Measurements from ENCODE around the gene MLLT6. TPM values are rescaled to one million over a fixed set of nuclear protein-coding genes. Genes with fewer than 3 reads are reported as not detected.

The MLLT6 gene
- total and polyA plus RNA-seq, 2 of the 13 experiments (the other 11 are each of a cell fraction or from before 2014, with no cell fraction given): 50.7 to 69.5 TPM

DNA sequence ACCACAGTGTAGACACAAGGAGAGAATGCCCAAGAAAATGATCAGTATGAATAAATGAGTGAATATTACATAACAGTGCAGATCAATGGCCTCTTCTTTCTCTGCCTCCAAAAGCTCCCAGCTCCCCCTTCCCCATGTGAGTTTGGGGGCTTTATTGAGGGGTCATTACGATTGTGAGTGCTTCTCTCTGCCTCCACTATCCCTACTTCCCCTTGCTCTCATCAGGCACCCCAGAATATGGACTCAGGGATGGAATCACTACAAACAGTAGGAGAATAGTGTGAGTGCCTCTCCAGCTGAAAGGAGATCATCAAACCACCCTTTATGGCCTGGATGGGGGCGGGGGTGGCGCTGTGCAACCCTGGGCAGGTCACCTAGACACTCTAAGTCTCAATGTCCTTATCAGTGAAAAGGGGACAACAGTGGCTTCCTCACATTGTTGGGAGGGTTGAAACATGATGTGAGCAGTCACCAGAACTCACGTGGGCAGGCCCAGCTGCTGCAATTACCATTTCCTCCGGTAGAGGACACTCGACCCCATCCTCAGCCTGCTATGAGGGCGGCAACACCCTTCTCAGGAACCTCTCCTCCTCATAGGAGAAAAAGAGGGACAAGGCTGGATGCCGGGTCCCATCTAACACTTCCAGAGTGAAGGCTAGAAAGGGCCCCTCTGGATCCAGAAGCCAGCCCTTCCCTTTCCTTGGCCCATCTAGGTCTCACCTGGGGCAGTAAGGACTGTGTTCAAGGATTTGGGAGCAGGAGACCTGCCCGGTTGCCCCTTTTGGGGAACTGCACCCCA, 28.2 kb upstream of the MLLT6 start (continued):
- TF ChIP-seq, protein P1, sequence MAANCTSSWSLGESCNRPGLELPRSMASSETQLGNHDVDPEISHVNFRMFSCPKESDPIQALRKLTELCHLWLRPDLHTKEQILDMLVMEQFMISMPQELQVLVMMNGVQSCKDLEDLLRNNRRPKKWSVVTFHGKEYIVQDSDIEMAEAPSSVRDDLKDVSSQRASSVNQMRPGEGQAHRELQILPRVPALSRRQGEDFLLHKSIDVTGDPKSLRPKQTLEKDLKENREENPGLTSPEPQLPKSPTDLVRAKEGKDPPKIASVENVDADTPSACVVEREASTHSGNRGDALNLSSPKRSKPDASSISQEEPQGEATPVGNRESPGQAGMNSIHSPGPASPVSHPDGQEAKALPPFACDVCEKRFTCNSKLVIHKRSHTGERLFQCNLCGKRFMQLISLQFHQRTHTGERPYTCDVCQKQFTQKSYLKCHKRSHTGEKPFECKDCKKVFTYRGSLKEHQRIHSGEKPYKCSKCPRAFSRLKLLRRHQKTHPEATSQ (CRISPR knock-in tag; IDR thresholded peaks at IDR 0.05; ENCODE audit: borderline replicate concordance): no peak
- TF ChIP-seq ZSCAN20 (CRISPR knock-in tag; IDR thresholded peaks at IDR 0.05; ENCODE audit: borderline replicate concordance): no peak
- TF ChIP-seq, protein P2, sequence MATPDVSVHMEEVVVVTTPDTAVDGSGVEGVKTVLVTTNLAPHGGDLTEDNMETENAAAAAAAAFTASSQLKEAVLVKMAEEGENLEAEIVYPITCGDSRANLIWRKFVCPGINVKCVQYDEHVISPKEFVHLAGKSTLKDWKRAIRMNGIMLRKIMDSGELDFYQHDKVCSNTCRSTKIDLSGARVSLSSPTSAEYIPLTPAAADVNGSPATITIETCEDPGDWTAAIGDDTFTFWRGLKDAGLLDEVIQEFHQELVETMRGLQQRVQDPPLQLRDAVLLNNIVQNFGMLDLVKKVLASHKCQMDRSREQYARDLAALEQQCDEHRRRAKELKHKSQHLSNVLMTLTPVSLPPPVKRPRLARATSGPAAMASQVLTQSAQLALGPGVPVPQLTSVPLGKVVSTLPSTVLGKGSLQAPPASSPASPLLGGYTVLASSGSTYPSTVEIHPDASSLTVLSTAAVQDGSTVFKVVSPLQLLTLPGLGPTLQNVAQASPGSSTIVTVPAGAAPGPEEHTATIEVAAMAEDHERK (CRISPR knock-in tag; IDR thresholded peaks at IDR 0.05; ENCODE audit: low read depth): no peak
- TF ChIP-seq NKX3-1 (CRISPR knock-in tag; IDR thresholded peaks at IDR 0.05): no peak
- TF ChIP-seq, protein P3, sequence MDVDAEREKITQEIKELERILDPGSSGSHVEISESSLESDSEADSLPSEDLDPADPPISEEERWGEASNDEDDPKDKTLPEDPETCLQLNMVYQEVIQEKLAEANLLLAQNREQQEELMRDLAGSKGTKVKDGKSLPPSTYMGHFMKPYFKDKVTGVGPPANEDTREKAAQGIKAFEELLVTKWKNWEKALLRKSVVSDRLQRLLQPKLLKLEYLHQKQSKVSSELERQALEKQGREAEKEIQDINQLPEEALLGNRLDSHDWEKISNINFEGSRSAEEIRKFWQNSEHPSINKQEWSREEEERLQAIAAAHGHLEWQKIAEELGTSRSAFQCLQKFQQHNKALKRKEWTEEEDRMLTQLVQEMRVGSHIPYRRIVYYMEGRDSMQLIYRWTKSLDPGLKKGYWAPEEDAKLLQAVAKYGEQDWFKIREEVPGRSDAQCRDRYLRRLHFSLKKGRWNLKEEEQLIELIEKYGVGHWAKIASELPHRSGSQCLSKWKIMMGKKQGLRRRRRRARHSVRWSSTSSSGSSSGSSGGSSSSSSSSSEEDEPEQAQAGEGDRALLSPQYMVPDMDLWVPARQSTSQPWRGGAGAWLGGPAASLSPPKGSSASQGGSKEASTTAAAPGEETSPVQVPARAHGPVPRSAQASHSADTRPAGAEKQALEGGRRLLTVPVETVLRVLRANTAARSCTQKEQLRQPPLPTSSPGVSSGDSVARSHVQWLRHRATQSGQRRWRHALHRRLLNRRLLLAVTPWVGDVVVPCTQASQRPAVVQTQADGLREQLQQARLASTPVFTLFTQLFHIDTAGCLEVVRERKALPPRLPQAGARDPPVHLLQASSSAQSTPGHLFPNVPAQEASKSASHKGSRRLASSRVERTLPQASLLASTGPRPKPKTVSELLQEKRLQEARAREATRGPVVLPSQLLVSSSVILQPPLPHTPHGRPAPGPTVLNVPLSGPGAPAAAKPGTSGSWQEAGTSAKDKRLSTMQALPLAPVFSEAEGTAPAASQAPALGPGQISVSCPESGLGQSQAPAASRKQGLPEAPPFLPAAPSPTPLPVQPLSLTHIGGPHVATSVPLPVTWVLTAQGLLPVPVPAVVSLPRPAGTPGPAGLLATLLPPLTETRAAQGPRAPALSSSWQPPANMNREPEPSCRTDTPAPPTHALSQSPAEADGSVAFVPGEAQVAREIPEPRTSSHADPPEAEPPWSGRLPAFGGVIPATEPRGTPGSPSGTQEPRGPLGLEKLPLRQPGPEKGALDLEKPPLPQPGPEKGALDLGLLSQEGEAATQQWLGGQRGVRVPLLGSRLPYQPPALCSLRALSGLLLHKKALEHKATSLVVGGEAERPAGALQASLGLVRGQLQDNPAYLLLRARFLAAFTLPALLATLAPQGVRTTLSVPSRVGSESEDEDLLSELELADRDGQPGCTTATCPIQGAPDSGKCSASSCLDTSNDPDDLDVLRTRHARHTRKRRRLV (CRISPR knock-in tag; IDR thresholded peaks at IDR 0.05): no peak
- TF ChIP-seq, protein P4, sequence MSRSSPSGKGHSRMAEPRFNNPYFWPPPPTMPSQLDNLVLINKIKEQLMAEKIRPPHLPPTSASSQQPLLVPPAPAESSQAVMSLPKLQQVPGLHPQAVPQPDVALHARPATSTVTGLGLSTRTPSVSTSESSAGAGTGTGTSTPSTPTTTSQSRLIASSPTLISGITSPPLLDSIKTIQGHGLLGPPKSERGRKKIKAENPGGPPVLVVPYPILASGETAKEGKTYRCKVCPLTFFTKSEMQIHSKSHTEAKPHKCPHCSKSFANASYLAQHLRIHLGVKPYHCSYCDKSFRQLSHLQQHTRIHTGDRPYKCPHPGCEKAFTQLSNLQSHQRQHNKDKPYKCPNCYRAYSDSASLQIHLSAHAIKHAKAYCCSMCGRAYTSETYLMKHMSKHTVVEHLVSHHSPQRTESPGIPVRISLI (CRISPR knock-in tag; IDR thresholded peaks at IDR 0.05; ENCODE audit: borderline replicate concordance): no peak; the same call in 1 of the 2 replicates
- TF ChIP-seq ZSCAN29 (CRISPR knock-in tag; conservative IDR thresholded peaks at IDR 0.05): no peak
- TF ChIP-seq TBX2 (CRISPR knock-in tag; IDR thresholded peaks at IDR 0.05; ENCODE audit: borderline replicate concordance): peak; percentile 60; the same call in 1 of the 2 replicates
- no peak for TF ChIP-seq ZNF713 (CRISPR knock-in tag; IDR thresholded peaks at IDR 0.05)
- TF ChIP-seq RNF2 (conservative IDR thresholded peaks at IDR 0.05; ENCODE audit: low read depth): no peak
- TF ChIP-seq, protein P5, sequence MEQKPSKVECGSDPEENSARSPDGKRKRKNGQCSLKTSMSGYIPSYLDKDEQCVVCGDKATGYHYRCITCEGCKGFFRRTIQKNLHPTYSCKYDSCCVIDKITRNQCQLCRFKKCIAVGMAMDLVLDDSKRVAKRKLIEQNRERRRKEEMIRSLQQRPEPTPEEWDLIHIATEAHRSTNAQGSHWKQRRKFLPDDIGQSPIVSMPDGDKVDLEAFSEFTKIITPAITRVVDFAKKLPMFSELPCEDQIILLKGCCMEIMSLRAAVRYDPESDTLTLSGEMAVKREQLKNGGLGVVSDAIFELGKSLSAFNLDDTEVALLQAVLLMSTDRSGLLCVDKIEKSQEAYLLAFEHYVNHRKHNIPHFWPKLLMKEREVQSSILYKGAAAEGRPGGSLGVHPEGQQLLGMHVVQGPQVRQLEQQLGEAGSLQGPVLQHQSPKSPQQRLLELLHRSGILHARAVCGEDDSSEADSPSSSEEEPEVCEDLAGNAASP (CRISPR knock-in tag; IDR thresholded peaks at IDR 0.05; ENCODE audit: borderline replicate concordance): peak; percentile 79
- TF ChIP-seq, protein P6, sequence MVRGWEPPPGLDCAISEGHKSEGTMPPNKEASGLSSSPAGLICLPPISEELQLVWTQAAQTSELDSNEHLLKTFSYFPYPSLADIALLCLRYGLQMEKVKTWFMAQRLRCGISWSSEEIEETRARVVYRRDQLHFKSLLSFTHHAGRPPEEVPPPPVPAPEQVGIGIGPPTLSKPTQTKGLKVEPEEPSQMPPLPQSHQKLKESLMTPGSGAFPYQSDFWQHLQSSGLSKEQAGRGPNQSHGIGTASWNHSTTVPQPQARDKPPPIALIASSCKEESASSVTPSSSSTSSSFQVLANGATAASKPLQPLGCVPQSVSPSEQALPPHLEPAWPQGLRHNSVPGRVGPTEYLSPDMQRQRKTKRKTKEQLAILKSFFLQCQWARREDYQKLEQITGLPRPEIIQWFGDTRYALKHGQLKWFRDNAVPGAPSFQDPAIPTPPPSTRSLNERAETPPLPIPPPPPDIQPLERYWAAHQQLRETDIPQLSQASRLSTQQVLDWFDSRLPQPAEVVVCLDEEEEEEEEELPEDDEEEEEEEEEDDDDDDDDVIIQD (CRISPR knock-in tag; IDR thresholded peaks at IDR 0.05; ENCODE audit: low read depth): 0 out of 2 replicates have a peak, but pooled peaks have one; percentile 58
- no peak for TF ChIP-seq BRD4 (CRISPR knock-in tag; IDR thresholded peaks at IDR 0.05)
- TF ChIP-seq, protein P7, sequence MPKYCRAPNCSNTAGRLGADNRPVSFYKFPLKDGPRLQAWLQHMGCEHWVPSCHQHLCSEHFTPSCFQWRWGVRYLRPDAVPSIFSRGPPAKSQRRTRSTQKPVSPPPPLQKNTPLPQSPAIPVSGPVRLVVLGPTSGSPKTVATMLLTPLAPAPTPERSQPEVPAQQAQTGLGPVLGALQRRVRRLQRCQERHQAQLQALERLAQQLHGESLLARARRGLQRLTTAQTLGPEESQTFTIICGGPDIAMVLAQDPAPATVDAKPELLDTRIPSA (CRISPR knock-in tag; IDR thresholded peaks at IDR 0.05; ENCODE audit: borderline replicate concordance): no peak

Measured in HepG2 (cell line).